ENCODE results near the gene TMPRSS9. TPM values are rescaled to one million over a fixed set of nuclear protein-coding genes. Genes with fewer than 3 reads are reported as not detected.

The TMPRSS9 gene
- total and polyA plus RNA-seq, 2 of the 13 experiments (the other 11 are each of a cell fraction or from before 2014, with no cell fraction given) = 2.5 to 5.2 TPM

- no peaks in the 10 kb centered on the region for H3K27me3 ChIP-seq (ENCODE audit: control insufficient read depth in 1 of 2, insufficient read depth in 2 of 2, low read length in 2 of 2)
- DNase-seq (ENCODE audit: low spot score) = no peak
- intact Hi-C loops (cut with micrococcal nuclease; ENCODE audit: unreplicated experiment) = no loop called here
- POLR2A ChIA-PET = interaction anchor here (0.7 to 9.0 kb wide), 2 partner anchors 12 to 17 kb away, joined by 3 to 92 read pairs; no protein-coding TSS in a partner anchor
- no peak for ATAC-seq
- FAIRE-seq = no peak
- in situ Hi-C loops (cut with HindIII; ENCODE audit: extremely low pct_ligation_motif_present, low pct_unique_long_range_greater_than_20kb) = no loop called here
- no peaks in the 10 kb centered on the region for H4K20me1 ChIP-seq (ENCODE audit: insufficient read depth, low read length)
- no peak overlapping the region for H3K27ac ChIP-seq (ENCODE audit: extremely low read length, insufficient read depth, low read length)
- no peaks in the 10 kb centered on the region for H3K36me3 ChIP-seq (replicated peaks in 1 of 2; ENCODE audit: control insufficient read depth in 1 of 2, insufficient read depth in 2 of 2, low read length in 2 of 2)
- no TSS peak for BruUV-seq (replicated peaks)
- H3K4me2 ChIP-seq (ENCODE audit: low read depth, low read length) = no peak overlapping the region
- peaks cover 14% of the 10 kb centered on the region for H3K4me1 ChIP-seq (ENCODE audit: insufficient read depth, low read length)
- no peak overlapping the region for H3K4me3 ChIP-seq (replicated peaks in 1 of 3; ENCODE audit: insufficient read depth in 1 of 3, low read depth in 2 of 3, low read length in 3 of 3)
- H3K9me3 ChIP-seq (ENCODE audit: low read length) = no peaks in the 10 kb centered on the region
- 92% methylated on average over 8 of the region's 8 CpGs for WGBS (ENCODE audit: low lambda C conversion rate)
- no peaks in the 10 kb centered on the region for H3K79me2 ChIP-seq (ENCODE audit: insufficient read depth, low read length)
- no peak overlapping the region for H2AFZ ChIP-seq (ENCODE audit: low read length)
- CTCF ChIA-PET (ENCODE audit: low intra/inter-chr PET ratio, low total read pairs) = no interaction called here
- H3K9ac ChIP-seq (ENCODE audit: insufficient read depth, low read depth, low read length) = no peak overlapping the region
- TF ChIP-seq ZNF430 (CRISPR knock-in tag; IDR thresholded peaks at IDR 0.05) (no peak), ATRX (CRISPR knock-in tag; IDR thresholded peaks at IDR 0.05; ENCODE audit: borderline replicate concordance) (no peak), FOXK2 (IDR thresholded peaks at IDR 0.05) (no peak), ZNF30 (CRISPR knock-in tag; IDR thresholded peaks at IDR 0.05) (no peak), SPEN (CRISPR knock-in tag; IDR thresholded peaks at IDR 0.05; ENCODE audit: low read depth) (no peak), NAIF1 (CRISPR knock-in tag; IDR thresholded peaks at IDR 0.05; ENCODE audit: borderline replicate concordance) (no peak), ZNF343 (CRISPR knock-in tag; IDR thresholded peaks at IDR 0.05) (no peak), HNF4A (CRISPR knock-in tag; IDR thresholded peaks at IDR 0.05) (no peak), PAF1 (CRISPR knock-in tag; IDR thresholded peaks at IDR 0.05) (no peak), SP4 (CRISPR knock-in tag; IDR thresholded peaks at IDR 0.05) (no peak), NR1H2 (CRISPR knock-in tag; IDR thresholded peaks at IDR 0.05; ENCODE audit: borderline replicate concordance, low read depth) (no peak)
- TF ChIP-seq, protein P1, sequence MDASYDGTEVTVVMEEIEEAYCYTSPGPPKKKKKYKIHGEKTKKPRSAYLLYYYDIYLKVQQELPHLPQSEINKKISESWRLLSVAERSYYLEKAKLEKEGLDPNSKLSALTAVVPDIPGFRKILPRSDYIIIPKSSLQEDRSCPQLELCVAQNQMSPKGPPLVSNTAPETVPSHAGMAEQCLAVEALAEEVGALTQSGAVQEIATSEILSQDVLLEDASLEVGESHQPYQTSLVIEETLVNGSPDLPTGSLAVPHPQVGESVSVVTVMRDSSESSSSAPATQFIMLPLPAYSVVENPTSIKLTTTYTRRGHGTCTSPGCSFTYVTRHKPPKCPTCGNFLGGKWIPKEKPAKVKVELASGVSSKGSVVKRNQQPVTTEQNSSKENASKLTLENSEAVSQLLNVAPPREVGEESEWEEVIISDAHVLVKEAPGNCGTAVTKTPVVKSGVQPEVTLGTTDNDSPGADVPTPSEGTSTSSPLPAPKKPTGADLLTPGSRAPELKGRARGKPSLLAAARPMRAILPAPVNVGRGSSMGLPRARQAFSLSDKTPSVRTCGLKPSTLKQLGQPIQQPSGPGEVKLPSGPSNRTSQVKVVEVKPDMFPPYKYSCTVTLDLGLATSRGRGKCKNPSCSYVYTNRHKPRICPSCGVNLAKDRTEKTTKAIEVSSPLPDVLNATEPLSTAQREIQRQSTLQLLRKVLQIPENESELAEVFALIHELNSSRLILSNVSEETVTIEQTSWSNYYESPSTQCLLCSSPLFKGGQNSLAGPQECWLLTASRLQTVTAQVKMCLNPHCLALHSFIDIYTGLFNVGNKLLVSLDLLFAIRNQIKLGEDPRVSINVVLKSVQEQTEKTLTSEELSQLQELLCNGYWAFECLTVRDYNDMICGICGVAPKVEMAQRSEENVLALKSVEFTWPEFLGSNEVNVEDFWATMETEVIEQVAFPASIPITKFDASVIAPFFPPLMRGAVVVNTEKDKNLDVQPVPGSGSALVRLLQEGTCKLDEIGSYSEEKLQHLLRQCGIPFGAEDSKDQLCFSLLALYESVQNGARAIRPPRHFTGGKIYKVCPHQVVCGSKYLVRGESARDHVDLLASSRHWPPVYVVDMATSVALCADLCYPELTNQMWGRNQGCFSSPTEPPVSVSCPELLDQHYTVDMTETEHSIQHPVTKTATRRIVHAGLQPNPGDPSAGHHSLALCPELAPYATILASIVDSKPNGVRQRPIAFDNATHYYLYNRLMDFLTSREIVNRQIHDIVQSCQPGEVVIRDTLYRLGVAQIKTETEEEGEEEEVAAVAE (CRISPR knock-in tag; IDR thresholded peaks at IDR 0.05; ENCODE audit: borderline replicate concordance) = no peak
- TF ChIP-seq, protein P2, sequence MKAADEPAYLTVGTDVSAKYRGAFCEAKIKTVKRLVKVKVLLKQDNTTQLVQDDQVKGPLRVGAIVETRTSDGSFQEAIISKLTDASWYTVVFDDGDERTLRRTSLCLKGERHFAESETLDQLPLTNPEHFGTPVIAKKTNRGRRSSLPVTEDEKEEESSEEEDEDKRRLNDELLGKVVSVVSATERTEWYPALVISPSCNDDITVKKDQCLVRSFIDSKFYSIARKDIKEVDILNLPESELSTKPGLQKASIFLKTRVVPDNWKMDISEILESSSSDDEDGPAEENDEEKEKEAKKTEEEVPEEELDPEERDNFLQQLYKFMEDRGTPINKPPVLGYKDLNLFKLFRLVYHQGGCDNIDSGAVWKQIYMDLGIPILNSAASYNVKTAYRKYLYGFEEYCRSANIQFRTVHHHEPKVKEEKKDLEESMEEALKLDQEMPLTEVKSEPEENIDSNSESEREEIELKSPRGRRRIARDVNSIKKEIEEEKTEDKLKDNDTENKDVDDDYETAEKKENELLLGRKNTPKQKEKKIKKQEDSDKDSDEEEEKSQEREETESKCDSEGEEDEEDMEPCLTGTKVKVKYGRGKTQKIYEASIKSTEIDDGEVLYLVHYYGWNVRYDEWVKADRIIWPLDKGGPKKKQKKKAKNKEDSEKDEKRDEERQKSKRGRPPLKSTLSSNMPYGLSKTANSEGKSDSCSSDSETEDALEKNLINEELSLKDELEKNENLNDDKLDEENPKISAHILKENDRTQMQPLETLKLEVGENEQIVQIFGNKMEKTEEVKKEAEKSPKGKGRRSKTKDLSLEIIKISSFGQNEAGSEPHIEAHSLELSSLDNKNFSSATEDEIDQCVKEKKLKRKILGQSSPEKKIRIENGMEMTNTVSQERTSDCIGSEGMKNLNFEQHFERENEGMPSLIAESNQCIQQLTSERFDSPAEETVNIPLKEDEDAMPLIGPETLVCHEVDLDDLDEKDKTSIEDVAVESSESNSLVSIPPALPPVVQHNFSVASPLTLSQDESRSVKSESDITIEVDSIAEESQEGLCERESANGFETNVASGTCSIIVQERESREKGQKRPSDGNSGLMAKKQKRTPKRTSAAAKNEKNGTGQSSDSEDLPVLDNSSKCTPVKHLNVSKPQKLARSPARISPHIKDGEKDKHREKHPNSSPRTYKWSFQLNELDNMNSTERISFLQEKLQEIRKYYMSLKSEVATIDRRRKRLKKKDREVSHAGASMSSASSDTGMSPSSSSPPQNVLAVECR (CRISPR knock-in tag; IDR thresholded peaks at IDR 0.05; ENCODE audit: borderline replicate concordance) = no peak
Observed at GRCh38 chr19:2411709-2412108, 51.6 kb downstream of the TMPRSS9 start.
